GM21786 (cell line): ENCODE measurements around the gene FBXL20.

ENCODE experiments used
- ATAC-seq: cut with Tn5 transposase; IDR thresholded peaks from one replicate; pipeline ENCODE4 v1.9.1; 2021; ENCODE audit not compliant: unreplicated experiment

Gene FBXL20

GRCh38 chr17:39208893-39209292 is 192.5 kb downstream of the FBXL20 start:
- peak; percentile 46 for ATAC-seq

GRCh38 chr17:39208136-39208535 is 193.3 kb downstream of the FBXL20 start:
- ATAC-seq: no peak

- ATAC-seq: no peak
Observed at GRCh38 chr17:39205112-39205526, 196.3 kb downstream of the FBXL20 start.

GRCh38 chr17:39204245-39204644 is 197.2 kb downstream of the FBXL20 start:
- no peak for ATAC-seq
